CD4-positive, alpha-beta T cell treated with Interleukin-6 at 100 ng/mL for 8 hours (primary cell): ENCODE measurements around the gene ELANE.
"Not testable (repeated sequence)": the region's sequence is repeated elsewhere in the genome, so short reads cannot be mapped to it uniquely, and the experiment has no call there.

Source experiments
- DNase-seq: peaks from one replicate; pipeline ENCODE4 v3.0.0-alpha.2; 2020; ENCODE audit warnings: mixed read lengths, low spot score

ELANE gene

GRCh38 chr19:814152-815078 is 37.7 kb upstream of the ELANE start:
- no peak for DNase-seq

DNA sequence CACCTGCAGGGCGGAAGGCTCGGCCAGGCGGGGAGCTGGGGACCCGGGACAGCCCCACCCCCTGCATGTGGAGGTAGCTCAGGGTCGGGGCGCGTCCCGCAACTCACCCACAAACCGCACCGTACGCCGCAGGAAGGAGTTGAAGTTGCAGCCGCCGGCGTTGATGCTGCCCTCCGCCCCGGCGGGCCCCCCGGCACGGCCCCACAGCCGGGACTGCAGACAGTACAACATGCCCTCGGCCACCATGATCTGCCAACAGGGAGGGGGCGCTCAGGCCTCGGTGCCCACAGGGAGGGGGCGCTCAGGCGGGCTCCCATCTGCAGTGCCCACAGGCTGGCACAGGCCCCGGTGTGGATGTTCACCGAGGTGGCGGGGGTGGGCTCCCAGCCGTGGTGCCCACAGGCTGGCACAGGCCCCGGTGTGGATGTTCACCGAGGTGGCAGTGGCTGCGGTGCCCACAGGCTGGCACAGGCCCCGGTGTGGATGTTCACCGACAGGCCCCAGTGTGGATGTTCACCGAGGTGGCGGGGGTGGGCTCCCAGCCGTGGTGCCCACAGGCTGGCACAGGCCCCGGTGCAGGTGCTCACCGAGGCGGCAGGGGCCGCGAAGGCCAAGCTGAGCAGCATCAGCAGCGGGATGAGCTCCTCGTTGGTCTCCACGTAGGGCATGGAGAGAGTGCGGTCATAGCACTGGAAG is 36.9 kb upstream of the ELANE start:
- no peak for DNase-seq

- DNase-seq = no peak
These were observed 36.2 kb upstream of the ELANE start for GRCh38 chr19:815775-816499.

DNA sequence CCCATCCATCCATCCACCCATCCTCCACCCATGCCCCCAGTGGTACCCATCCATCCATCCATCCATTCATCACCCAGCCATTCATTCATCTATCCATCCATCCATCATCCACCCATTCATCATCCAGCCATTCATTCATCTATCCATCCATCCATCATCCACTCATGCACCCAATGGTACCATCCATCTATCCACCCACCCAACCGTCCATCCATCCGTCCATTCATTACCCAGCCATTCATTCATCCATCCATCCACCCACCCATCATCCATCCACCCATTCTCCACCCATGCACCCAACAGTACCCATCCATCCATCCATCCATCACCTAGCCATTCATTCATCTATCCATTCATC is 35.6 kb upstream of the ELANE start:
- DNase-seq = no peak

GRCh38 chr19:820212-820611 is 31.9 kb upstream of the ELANE start:
- not testable (repeated sequence) for DNase-seq

DNA sequence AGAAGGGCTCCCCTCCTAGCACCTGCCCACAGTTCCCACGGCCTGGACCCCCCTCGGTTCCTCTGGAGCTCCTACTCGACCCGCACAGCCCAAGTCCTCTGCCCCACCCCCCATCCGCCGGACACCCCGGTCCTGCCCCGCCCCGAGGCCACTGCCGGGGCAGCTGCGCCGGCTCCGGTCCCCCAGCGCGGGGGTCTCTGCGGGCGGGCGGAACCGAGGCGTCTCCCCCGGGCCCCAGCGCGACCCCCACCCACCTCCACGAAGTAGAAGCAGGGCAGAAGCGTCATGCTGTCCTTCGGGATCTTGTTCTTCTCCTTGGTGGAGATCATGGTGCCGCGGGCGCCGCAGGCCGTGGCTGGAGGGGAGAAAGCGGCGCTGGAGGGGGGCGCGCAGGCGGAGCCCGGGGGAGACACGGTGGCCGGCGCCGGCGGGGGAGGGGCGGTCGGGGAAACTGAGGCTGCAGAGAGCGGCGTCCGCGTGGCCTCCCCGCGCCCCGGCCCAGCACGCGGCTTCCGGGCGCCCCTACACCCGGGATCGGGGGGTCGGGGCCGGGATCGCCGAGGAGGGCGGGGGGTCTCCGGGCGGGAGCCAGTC is 30.8 kb upstream of the ELANE start:
- no peak for DNase-seq

DNA sequence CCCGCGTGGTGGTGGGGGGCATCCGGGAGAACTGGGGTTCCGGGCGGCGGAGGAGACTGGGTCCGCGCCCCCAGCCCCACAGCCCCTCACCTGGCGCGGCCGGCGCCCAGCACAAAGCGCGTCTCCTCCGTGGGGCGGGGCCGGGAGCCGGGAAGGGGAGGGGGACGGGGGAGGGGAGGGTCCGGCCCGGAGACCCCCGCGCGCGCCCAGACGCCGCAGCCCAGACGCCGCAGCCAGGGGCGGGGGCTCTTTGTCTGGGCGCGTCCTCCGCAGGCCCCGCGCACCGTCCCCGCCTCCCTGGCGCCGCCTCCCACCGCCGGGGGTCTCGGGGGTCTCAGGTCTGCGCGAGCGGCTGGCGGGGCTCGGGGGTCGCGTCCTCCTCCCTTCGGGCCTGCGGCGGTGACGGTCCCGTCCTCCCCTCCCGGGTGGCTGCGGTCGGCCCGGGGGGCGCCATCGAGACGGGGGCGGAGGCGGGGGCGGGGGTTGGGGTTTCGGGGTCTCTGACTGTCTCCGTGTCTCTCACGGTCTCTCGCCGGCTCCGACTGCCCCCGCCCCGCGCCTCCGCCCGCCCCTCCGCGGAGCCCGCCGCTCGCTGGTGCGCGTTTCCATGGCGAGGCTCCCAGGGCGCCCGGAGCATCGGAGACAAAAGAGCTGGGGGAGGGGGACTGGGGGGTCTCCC is 30.1 kb upstream of the ELANE start, which contains the start of gene PLPPR3:
TSS of gene PLPPR3 (minus strand) at position 131 of the 679 bp plus-strand sequence. CDS start 396 bp downstream, outside the sequence.
- DNase-seq = no peak

DNA sequence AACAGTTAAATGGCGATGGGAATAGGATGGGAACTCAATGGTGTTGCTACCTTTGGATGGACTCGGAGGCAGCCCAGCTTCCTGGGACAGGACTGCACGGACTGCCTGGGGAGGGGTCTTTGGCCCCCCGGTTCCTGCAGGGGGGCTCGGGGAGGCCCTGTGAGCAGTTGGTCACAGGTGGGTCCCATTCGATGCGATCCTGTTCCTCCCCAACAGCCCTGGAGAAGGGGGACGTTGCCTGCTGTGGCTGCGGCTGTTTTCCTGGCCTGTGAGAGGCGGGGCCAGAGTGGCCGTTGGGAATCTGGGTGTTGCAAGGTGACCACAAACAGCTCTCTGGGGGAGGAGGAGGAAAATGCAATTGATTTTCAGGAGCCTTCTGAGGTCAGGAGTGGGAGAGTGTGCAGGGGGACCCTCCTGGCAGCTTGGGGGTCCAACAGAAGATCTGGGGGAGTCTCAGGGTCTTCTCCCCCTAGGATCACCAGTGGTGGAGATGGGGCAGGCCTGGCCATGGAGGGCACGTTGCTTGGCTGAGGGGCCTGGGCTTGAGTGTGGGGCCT is 28.5 kb upstream of the ELANE start:
- DNase-seq = no peak

DNA sequence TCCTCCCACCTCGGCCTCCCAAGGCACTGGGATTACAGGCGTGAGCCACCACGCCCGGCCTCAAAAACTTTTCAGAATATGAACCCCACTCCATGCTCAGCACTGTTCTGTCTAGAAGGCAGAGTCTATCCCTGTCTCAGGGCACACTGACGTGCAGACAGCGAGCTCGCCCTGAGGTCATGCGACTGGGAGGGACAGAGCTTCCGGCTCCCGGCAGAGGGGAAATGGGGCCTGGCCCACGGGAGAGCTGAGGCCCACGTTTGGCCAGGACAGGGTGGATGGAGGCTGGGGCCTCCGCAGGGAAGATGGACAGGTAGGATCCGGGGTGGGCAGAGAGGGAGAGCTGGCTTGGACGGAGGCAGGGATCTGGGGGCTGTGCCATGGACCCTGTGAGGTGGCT is 27.2 kb upstream of the ELANE start:
- DNase-seq = no peak

GRCh38 chr19:825897-826644 is 26.0 kb upstream of the ELANE start:
- no peak for DNase-seq

- no peak for DNase-seq
These were observed 24.8 kb upstream of the ELANE start for GRCh38 chr19:827314-827709.

GRCh38 chr19:827710-828321 is 24.3 kb upstream of the ELANE start, which contains the start of gene AZU1:
AZU1 (plus strand) TSS chr19:827837; CDS start chr19:827847, 10 bp downstream.
- DNase-seq = no peak

- DNase-seq = no peak
These were observed 22.9 kb upstream of the ELANE start for GRCh38 chr19:829129-829758.

DNA sequence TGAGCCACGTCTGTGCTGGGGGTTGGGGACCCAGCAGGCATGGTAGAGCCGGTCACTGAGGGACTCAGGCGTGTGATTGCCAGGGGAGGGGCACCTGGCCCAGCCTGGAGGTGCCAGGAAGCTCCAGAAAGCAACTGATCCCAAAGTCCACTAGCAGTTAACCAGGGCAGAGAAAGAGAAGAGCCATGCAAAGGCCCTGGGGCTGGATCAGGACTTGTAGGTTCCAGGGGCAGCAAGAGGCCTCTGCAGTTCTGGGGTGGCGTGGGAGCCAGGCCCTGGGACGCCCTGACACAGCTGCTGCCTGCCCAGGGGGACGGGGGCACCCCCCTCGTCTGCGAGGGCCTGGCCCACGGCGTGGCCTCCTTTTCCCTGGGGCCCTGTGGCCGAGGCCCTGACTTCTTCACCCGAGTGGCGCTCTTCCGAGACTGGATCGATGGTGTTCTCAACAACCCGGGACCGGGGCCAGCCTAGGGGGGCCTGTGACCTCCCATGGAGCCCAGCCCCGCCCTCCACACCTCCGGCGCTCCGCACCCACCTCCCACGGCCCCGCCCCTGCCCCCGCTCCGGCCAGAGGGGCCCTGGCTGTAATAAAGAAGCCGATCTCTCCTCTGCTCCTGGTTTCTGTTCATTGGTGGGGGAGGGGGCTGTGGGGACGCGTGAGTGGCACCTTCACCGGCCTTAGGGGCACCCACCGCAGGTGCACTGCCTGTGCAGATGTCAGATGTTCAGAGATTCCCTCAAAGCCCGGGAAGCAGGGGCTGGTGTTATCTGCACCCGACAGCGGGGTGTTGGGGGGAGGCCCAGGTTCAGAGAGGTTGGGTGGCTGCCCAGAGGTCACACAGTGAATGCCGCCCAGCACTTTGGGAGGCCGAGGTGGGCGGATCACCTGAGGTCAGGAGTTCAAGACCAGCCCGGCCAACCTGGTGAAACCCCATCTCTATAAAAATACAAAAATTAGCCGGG is 20.4 kb upstream of the ELANE start:
- DNase-seq = no peak

DNA sequence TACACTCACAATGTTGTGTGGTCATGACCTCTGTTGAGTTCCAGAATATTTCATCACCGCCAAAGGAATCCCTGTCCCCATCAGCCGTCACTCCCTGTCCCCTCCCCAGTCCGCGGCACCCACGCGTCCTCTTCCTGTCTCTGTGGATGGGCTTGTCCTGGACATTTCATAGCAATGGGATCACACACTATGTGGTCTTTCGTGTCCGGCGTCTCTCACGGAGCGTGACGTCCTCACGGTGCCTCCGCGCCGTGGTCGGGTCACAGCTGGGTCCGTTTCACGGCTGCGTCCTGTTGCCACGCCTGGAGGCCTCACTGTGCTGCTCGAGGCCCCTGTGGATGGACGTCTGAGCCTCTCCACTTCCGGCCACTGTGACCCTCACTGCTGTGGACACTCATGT is 17.9 kb upstream of the ELANE start:
- no peak for DNase-seq

- no peak for DNase-seq
These were observed 16.8 kb upstream of the ELANE start for GRCh38 chr19:835210-835810.

DNA sequence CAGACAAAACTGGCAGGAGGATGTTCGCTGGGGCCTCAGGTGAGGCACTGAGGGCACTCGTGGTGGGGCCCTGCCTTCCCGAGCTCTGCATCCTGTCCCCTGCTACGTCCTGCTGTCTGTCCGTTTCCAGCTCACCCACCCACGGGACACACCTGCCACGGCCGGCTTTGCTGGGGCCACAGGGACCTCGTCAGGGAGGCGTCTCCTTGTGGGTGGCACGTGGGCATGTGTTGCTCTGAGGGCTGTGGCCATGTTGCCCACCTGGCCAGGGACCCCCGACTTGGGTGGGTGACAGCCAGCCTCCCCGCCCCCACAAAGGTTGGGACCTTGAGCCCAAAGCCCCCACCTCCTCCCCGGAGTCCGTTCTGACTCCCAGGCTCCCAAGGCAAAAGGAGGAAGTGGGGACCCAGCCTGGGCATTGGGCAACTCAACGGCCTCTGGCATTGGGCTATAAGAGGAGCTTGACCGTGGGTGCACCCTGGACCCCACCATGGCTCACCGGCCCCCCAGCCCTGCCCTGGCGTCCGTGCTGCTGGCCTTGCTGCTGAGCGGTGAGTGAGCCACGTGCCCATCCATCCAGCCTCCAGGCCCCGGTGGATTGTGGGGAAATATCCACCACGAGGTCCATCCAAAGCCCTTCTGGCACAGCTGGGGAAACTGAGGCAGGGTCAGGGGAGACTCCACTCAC is 11.4 kb upstream of the ELANE start, which contains the start of gene PRTN3:
TSS of gene PRTN3 (plus strand) at position 481 of the 688 bp plus-strand sequence. CDS start at position 491, 10 bp downstream.
- DNase-seq = no peak
